Spleen (tissue), 11 donors: ENCODE data around the gene SMAD2. TPM values are rescaled to one million over a fixed set of nuclear protein-coding genes. Genes with fewer than 3 reads are reported as not detected.

Experiments used
- DNase-seq: peaks from one replicate; pipeline ENCODE4 v3.0.0-alpha.2; 2020
- H3K27ac ChIP-seq, 8 donors: fragments of 200-600 bp; sonication (generic) in 7 of 8; 1 replicate in 4 of 8; 2 replicates in 4 of 8; pipeline versions ENCODE4 v1.5.0 to v1.8.0; 2016 to 2021; ENCODE audit warnings: inconsistent platforms in 4 of 8, mild to moderate bottlenecking in 4 of 8, moderate library complexity in 1 of 8
- H3K27me3 ChIP-seq, 7 donors: fragments of 200-600 bp; sonication (generic) in 6 of 7; replicated peaks in 1 of 7; 1 replicate in 4 of 7; 2 replicates in 3 of 7; pipeline versions ENCODE4 v1.5.0 to v1.8.0; 2016 to 2021; ENCODE audit warnings: inconsistent platforms in 3 of 7, mild to moderate bottlenecking in 1 of 7
- H3K36me3 ChIP-seq, 6 donors: fragments of 200-600 bp; sonication (generic) in 5 of 6; 1 replicate in 4 of 6; 2 replicates in 2 of 6; pipeline versions ENCODE4 v1.5.0 to v1.8.0; 2016 to 2021; ENCODE audit warnings: inconsistent platforms in 2 of 6
- H3K4me1 ChIP-seq, 6 donors: fragments of 200-600 bp; sonication (generic) in 5 of 6; 1 replicate in 3 of 6; 2 replicates in 3 of 6; pipeline versions ENCODE4 v1.5.0 to v1.8.0; 2016 to 2021; ENCODE audit warnings: inconsistent platforms in 3 of 6
- H3K4me3 ChIP-seq, 8 donors: fragments of 200-600 bp; sonication (generic) in 7 of 8; 1 replicate in 4 of 8; 2 replicates in 4 of 8; pipeline versions ENCODE4 v1.5.0 to v1.8.0; 2016 to 2021; ENCODE audit warnings: inconsistent platforms in 4 of 8, mild to moderate bottlenecking in 4 of 8, moderate library complexity in 2 of 8
- H3K9me3 ChIP-seq, 8 donors: fragments of 200-600 bp; sonication (generic) in 7 of 8; 1 replicate in 4 of 8; 2 replicates in 4 of 8; pipeline versions ENCODE4 v1.5.0 to v1.8.0; 2016 to 2021; ENCODE audit warnings: inconsistent platforms in 4 of 8
- CTCF ChIP-seq, 11 experiments: fragments of 200-600 bp in 7 of 11; fragments of 450-650 bp in 4 of 11; sonication (generic) in 4 of 11; IDR thresholded peaks in 8 of 11; conservative IDR thresholded peaks in 3 of 11; 1 replicate in 7 of 11; 2 replicates in 4 of 11; pipeline versions ENCODE4 v1.4.0 to v1.8.0; 2016 to 2021; ENCODE audit warnings: antibody characterized with exemption in 11 of 11, inconsistent platforms in 4 of 11, mild to moderate bottlenecking in 1 of 11
- POLR2A ChIP-seq, 3 donors: fragments of 450-650 bp; IDR thresholded peaks; one replicate each; pipeline ENCODE4 v1.5.1; 2017; ENCODE audit warnings: antibody characterized with exemption in 3 of 3, mild to moderate bottlenecking in 1 of 3
- POLR2AphosphoS5 ChIP-seq, 3 donors: sonication (generic); formaldehyde crosslinking; IDR thresholded peaks; one replicate each; pipeline ENCODE4 v1.5.1; 2017; ENCODE audit warnings: antibody characterized with exemption in 3 of 3
- WGBS, 5 donors: extraction: QIAGEN DNeasy Blood & Tissue Kit in 3 of 5; methylation state at CpG; one replicate each; pipeline versions ENCODE4 v1.1.5 to v1.1.7; 2013 to 2018; 5-methylcytosine and 5-hydroxymethylcytosine counted together
- intact Hi-C: fragments of 100-400 bp; cut with DNase I; formaldehyde crosslinking; loops from one replicate; pipeline ENCODE4 v1.15.0; 2023; ENCODE audit warnings: low total_unique reads
- polyA plus RNA-seq, 3 donors: library from polyadenylated mRNA; stranded (reverse); fragments of 200-250 nt; gene quantifications; one replicate each; pipeline ENCODE4 v1.2.1, GENCODE V29; 2013
- total RNA-seq, 7 donors: library from RNA; depleted of rRNA in 3 of 7; stranded (reverse); fragments of >200 nt in 3 of 7; fragmentation: NEBNext Ultra II Directional in 4 of 7; extraction: Animal tissue kit (Norgen Biotek cat#: 25700) in 4 of 7; gene quantifications; one replicate each; pipeline versions ENCODE4 v1.1.0 to v1.2.1, GENCODE V29; 2016 to 2021
- donor health status: healthy with polysubstance abuse.
- donor health status: DM: no; HTN: no; CAD: no; lungs with moderate emphysema.
- donor health status: DM: no; HTN: no; CAD: no.
- donor health status: Bipolar disorder and iron deficiency.
- donor health status: healthy.
- donor health status: DM: no; HTN: no; CAD: no.
- donor health status: DM: yes; HTN: yes; CAD: no.

Gene SMAD2
- total and polyA plus RNA-seq, 10 donors = 13.2 to 162 (median 94.0) TPM

GRCh38 chr18:47931718-47932103, 1.3 kb upstream of the SMAD2 start:
- H3K36me3 ChIP-seq = no peaks in the 10 kb centered on the region
- no peaks in the 10 kb centered on the region for H3K27me3 ChIP-seq
- intact Hi-C loops = no loop called here
- TF ChIP-seq POLR2AphosphoS5 (IDR thresholded peaks at IDR 0.05) = no peak
- TF ChIP-seq CTCF (IDR thresholded peaks at IDR 0.05 in 8 of 11, conservative IDR thresholded peaks at IDR 0.05 in 3 of 11) = peak in 4 of 11 experiments; percentile 12 to 25 (median 18)
- H3K27ac ChIP-seq = peak overlapping the region; percentile 97 to 100 (median 99)
- 21 to 38% (median 31%) methylated on average over 6 to 8 of the region's 8 CpGs for WGBS, 5 donors
- no peaks in the 10 kb centered on the region for H3K9me3 ChIP-seq
- DNase-seq = peak; percentile 78
- H3K4me3 ChIP-seq = peak overlapping the region; percentile 59 to 94 (median 84)
- peaks cover 22 to 49% (median 36%) of the 10 kb centered on the region in 6 donors for H3K4me1 ChIP-seq

DNA sequence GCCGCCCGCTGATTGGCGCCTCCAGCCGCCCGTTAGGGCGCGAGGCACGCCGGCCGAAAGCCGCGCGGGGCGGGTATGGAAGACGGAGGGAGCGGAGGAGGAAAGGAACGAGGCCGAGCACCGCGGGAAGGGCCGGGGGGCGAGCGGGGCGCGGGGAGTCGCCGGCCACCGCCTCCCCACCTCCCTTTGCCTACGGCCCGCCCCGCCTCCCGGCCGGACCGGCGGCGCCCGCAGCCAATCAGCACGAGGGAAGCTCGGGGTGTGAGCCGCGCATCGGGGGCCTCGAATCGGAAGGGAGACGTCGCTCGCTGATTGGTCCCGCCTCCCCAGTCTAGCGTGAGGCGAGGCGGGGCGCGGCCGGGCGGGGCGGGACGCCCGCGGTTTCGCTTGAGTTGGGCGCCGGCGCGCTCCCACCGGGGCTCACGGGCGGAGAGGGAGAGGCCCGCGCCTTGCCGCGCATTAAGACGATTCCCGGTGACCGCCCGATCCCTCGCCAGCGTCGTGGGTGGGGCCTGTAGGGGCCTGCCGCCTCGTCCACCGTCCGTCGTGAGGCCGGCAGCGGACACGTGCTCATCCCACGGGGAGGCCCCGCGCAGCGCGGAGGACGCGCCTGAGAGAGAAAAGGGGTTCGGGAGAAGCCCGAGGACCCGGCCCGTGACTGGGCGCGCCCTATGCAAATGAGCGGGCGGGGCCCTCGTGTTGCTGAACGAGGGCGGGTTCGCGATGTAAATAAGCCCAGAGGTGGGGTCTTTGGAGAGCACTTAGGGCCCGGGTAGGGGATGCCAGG, 665 bp upstream of the SMAD2 start:
- WGBS, 5 donors = 0 to 3% (median 1%) methylated on average over 19 to 106 of the region's 107 CpGs
- intact Hi-C loops = no loop called here
- no peaks in the 10 kb centered on the region for H3K9me3 ChIP-seq
- no peaks in the 10 kb centered on the region for H3K27me3 ChIP-seq
- peak; percentile 99 for DNase-seq
- peak overlapping the region; percentile 59 to 94 (median 84) for H3K4me3 ChIP-seq
- no peaks in the 10 kb centered on the region for H3K36me3 ChIP-seq
- H3K4me1 ChIP-seq = peaks cover 22 to 55% (median 40%) of the 10 kb centered on the region in 6 donors
- TF ChIP-seq CTCF (IDR thresholded peaks at IDR 0.05 in 8 of 11, conservative IDR thresholded peaks at IDR 0.05 in 3 of 11) = peak in 1 of 11 experiments; percentile 41
- peak; percentile 83 to 89 (median 88) for TF ChIP-seq POLR2AphosphoS5 (IDR thresholded peaks at IDR 0.05)
- TF ChIP-seq POLR2A (IDR thresholded peaks at IDR 0.05) = no peak
- peak overlapping the region; percentile 97 to 100 (median 99) for H3K27ac ChIP-seq

DNA sequence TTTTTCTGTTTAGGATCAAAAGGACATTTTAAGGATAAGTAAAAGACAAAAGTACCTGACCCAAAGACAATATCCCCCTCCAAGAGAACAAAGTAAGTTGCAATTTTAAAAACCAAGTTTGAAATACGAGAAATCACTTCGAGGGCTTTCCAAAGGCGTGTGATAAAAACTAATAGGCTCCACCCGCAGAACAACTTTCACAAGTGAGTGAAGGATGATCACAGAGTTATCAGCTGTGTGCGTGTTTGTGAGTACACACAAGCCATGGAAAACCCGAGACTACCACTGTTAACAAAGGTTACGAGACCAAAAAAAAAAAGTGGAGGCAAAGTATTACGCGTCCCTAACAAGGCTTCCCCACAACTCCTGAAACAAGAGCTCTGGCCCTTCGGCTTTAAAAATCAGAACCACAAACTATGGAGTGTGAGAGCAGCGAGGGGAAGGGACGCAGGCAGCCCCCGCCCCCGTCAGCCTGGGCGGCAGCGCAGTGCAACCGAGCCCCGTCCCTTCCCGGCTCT, 719 bp downstream of the SMAD2 start:
- no peak for DNase-seq
- Histone ChIP-seq H3K9me3 (no peaks in the 10 kb centered on the region), H3K4me1 (peaks cover 22 to 69% (median 48%) of the 10 kb centered on the region in 6 donors), H3K36me3 (no peaks in the 10 kb centered on the region), H3K27me3 (no peaks in the 10 kb centered on the region), H3K27ac (peak overlapping the region; percentile 97 to 100 (median 99)), H3K4me3 (peak overlapping the region; percentile 75 to 94 (median 84))
- intact Hi-C loops = no loop called here
- TF ChIP-seq CTCF (IDR thresholded peaks at IDR 0.05 in 8 of 11, conservative IDR thresholded peaks at IDR 0.05 in 3 of 11) = no peak
- TF ChIP-seq POLR2A (IDR thresholded peaks at IDR 0.05) = no peak
- TF ChIP-seq POLR2AphosphoS5 (IDR thresholded peaks at IDR 0.05) = no peak
- WGBS, 5 donors = 0 to 1% (median 1%) methylated on average over 14 to 19 of the region's 19 CpGs

DNA sequence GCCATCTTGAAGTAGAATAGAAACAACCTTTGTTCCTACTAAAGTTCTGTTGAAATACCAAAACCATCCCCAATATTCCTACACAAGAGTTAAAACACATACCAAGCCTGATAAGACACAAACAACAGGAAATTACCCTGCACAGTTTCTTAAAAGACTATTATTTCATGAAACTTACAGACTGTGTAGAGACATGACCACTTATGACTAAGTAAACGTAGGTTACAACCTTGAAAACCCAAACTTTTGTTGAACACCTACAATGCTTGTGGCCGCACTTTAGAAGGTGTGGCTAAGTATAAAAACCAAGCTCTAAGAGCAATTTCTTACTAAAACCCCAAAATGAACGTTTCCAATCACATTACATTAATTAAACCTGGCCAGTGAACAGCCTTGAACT, 2.0 kb downstream of the SMAD2 start:
- no peak for DNase-seq
- 21 to 39% (median 35%) methylated on average over 3 of the region's 3 CpGs for WGBS, 5 donors
- Histone ChIP-seq H3K27me3 (no peaks in the 10 kb centered on the region), H3K4me1 (peaks cover 22 to 82% (median 55%) of the 10 kb centered on the region in 6 donors), H3K36me3 (no peaks in the 10 kb centered on the region), H3K27ac (peak overlapping the region in 6 of 8 donors; percentile 34 to 100 (median 72)), H3K9me3 (no peaks in the 10 kb centered on the region), H3K4me3 (peak overlapping the region in 6 of 8 donors; percentile 79 to 94 (median 88))
- TF ChIP-seq CTCF (IDR thresholded peaks at IDR 0.05 in 8 of 11, conservative IDR thresholded peaks at IDR 0.05 in 3 of 11) = no peak
- TF ChIP-seq POLR2AphosphoS5 (IDR thresholded peaks at IDR 0.05) = no peak
- TF ChIP-seq POLR2A (IDR thresholded peaks at IDR 0.05) = no peak
- intact Hi-C loops = no loop called here
